Measurements from ENCODE around the gene HOXA10. TPM values are rescaled to one million over a fixed set of nuclear protein-coding genes. Genes with fewer than 3 reads are reported as not detected.

The HOXA10 gene
- polyA plus RNA-seq, 3 donors, result 0.09 to 3.2 (median 0.33) TPM

DNA sequence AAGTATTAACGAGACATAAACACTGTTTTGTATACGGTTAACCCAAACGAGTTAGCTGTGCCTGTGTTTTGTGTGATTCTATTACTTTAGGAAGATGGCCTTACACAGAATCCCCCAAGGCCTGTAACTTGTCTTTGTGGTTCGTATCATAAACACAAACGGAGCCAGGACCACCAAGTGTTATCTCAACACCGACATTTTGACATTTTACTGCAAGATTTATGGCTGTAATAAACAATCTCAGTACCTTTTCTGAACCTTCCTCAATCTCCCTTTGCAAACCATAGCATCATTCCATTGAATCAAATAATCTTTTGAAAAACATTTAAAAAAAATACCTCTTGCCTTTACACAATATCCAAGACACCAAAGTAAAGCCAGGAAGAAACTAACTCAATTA, 41.1 kb downstream of the HOXA10 start:
- Mint-ChIP-seq H3K27me3 (ENCODE audit: low read depth in 3 of 3) (peaks cover 8 to 28% (median 10%) of the 10 kb centered on the region in 3 donors), H3K4me3 (no peak overlapping the region), H3K27ac (no peak overlapping the region), H3K4me1 (peaks cover 41% of the 10 kb centered on the region), H3K36me3 (peaks cover 0 to 4% of the 10 kb centered on the region in 2 donors), H3K9me3 (peaks cover 0 to 9% (median 0%) of the 10 kb centered on the region in 7 donors)
- Histone ChIP-seq H3K4me2 (replicated peaks; ENCODE audit: extremely low read depth, low read length, poor library complexity, severe bottlenecking) (no peak overlapping the region), H3K27ac (ENCODE audit: low read depth in 1 of 2, low read length in 2 of 2) (no peak overlapping the region), H3K79me2 (ENCODE audit: insufficient read depth, low read length) (no peaks in the 10 kb centered on the region), H3K4me1 (ENCODE audit: control insufficient read depth in 1 of 2, insufficient read depth in 2 of 2, low read length in 2 of 2) (peaks cover 16 to 36% of the 10 kb centered on the region in 2 donors), H3K9me3 (replicated peaks in 1 of 2; ENCODE audit: control insufficient read depth in 1 of 2, insufficient read depth in 1 of 2, low read length in 2 of 2) (no peaks in the 10 kb centered on the region), H4K20me1 (ENCODE audit: insufficient read depth, low read length) (no peaks in the 10 kb centered on the region), H3K4me3 (replicated peaks in 1 of 3; ENCODE audit: low read depth in 2 of 3, low read length in 3 of 3) (no peak overlapping the region), H3K27me3 (ENCODE audit: control insufficient read depth in 2 of 2, insufficient read depth in 2 of 2, low read length in 2 of 2) (peaks cover 12 to 25% of the 10 kb centered on the region in 2 donors), H3K9ac (ENCODE audit: insufficient read depth, low read length, poor library complexity, severe bottlenecking) (no peak overlapping the region), H2AFZ (ENCODE audit: insufficient read depth, low read depth, low read length, poor library complexity, severe bottlenecking) (no peak overlapping the region), H3K36me3 (replicated peaks in 1 of 2; ENCODE audit: control insufficient read depth in 1 of 2, insufficient read depth in 2 of 2, low read length in 2 of 2) (no peaks in the 10 kb centered on the region)
- WGBS (ENCODE audit: insufficient coverage), result 79% methylated on average over 3 of the region's 6 CpGs
- intact Hi-C loops (cut with micrococcal nuclease), result no loop called here
- no peak for DNase-seq
- TF ChIP-seq CTCF (IDR thresholded peaks at IDR 0.05), result no peak

DNA sequence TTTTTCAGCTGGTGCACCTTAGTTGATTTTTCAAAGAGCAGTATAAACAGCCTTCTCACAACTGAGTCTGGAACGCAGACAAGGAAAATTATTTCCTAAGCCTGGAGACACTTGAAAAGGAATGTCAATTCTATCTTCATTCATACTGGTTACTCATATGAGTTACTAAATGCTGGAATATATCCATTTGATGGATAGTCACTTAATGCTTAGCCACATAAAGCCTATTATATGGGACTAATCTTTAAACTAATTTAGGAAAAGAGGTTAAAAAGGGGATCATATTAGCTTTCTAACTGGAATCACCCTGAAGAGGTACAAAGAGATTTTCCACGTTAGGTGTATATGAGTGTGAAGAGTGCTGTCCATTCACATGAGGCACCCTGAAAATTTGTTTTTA, 41.9 kb downstream of the HOXA10 start:
- Mint-ChIP-seq H3K27ac (no peak overlapping the region), H3K9me3 (peaks cover 0 to 9% (median 0%) of the 10 kb centered on the region in 7 donors), H3K27me3 (ENCODE audit: low read depth in 3 of 3) (peaks cover 8 to 24% (median 10%) of the 10 kb centered on the region in 3 donors), H3K36me3 (peaks cover 0 to 4% of the 10 kb centered on the region in 2 donors), H3K4me1 (peaks cover 38% of the 10 kb centered on the region), H3K4me3 (no peak overlapping the region)
- no peak for DNase-seq
- no peak overlapping the region for H3K27ac ChIP-seq (ENCODE audit: low read depth in 1 of 2, low read length in 2 of 2)
- no peaks in the 10 kb centered on the region for H3K79me2 ChIP-seq (ENCODE audit: insufficient read depth, low read length)
- no peak overlapping the region for H2AFZ ChIP-seq (ENCODE audit: insufficient read depth, low read depth, low read length, poor library complexity, severe bottlenecking)
- TF ChIP-seq CTCF (IDR thresholded peaks at IDR 0.05), result no peak
- no peaks in the 10 kb centered on the region for H4K20me1 ChIP-seq (ENCODE audit: insufficient read depth, low read length)
- no peaks in the 10 kb centered on the region for H3K36me3 ChIP-seq (replicated peaks in 1 of 2; ENCODE audit: control insufficient read depth in 1 of 2, insufficient read depth in 2 of 2, low read length in 2 of 2)
- H3K4me2 ChIP-seq (replicated peaks; ENCODE audit: extremely low read depth, low read length, poor library complexity, severe bottlenecking), result no peak overlapping the region
- H3K4me3 ChIP-seq (replicated peaks in 1 of 3; ENCODE audit: low read depth in 2 of 3, low read length in 3 of 3), result no peak overlapping the region
- H3K27me3 ChIP-seq (ENCODE audit: control insufficient read depth in 2 of 2, insufficient read depth in 2 of 2, low read length in 2 of 2), result peaks cover 6 to 18% of the 10 kb centered on the region in 2 donors
- WGBS (ENCODE audit: insufficient coverage), result no CpG with 5 or more reads among the region's 2 CpGs
- intact Hi-C loops (cut with micrococcal nuclease), result no loop called here
- no peaks in the 10 kb centered on the region for H3K9me3 ChIP-seq (replicated peaks in 1 of 2; ENCODE audit: control insufficient read depth in 1 of 2, insufficient read depth in 1 of 2, low read length in 2 of 2)
- H3K4me1 ChIP-seq (ENCODE audit: control insufficient read depth in 1 of 2, insufficient read depth in 2 of 2, low read length in 2 of 2), result peaks cover 15 to 34% of the 10 kb centered on the region in 2 donors
- H3K9ac ChIP-seq (ENCODE audit: insufficient read depth, low read length, poor library complexity, severe bottlenecking), result no peak overlapping the region

Measured in CD14-positive monocyte (primary cell).